ENCODE results near the gene CAPSL. TPM values are rescaled to one million over a fixed set of nuclear protein-coding genes. Genes with fewer than 3 reads are reported as not detected.
"Not testable (repeated sequence)": the region's sequence is repeated elsewhere in the genome, so short reads cannot be mapped to it uniquely, and the experiment has no call there.

CAPSL gene
- total RNA-seq, 2 donors from 2014 or later = not detected

DNA sequence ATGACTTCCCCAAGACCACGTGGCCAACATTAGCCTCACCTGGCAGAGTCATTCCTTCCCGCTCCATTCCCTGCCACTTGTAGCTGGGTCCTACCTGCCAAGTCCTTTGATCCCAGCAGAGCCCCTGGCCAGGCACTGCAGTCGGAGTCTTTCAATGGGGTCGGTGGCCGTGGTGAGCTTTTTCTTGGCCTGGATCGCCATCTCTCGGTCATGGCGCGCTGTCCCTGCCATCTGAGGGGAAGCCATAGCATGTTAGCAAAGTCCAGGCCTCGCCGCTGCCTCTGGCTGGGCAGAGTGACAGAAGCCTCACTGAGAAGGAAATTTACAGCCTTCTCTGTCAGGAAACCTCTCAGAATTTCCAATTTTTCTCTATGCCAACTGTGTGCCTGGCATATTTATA is 17.5 kb downstream of the CAPSL start:
- ATAC-seq (no peak), DNase-seq (no peak)
- intact Hi-C loops (cut with DNase I) = loop anchor here (5.0 to 10.0 kb wide), 6 partner anchors 266 to 1446 kb away; partner anchors contain the start of gene SPEF2 (in 2 of the 2)

DNA sequence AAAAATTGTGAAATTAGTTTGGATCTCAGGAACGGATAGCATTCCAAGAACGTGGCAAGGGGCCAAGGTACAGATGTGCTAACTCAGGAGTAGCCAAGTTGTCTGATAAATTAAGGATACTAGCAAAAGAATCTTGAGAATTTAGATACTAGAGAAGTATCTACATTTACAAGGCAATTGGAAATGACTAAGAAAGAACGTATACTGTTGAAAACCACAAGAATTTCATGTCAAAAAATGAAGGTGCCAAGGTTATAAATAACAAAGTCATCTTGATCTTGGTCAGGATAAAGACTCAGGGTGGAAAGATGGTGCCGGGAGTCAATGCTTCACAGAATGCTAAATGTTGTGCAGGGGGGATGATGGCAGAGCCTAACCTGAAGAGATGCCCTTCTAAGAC is 19.2 kb downstream of the CAPSL start:
- ATAC-seq (no peak), DNase-seq (no peak)
- intact Hi-C loops (cut with DNase I) = no loop called here

DNA sequence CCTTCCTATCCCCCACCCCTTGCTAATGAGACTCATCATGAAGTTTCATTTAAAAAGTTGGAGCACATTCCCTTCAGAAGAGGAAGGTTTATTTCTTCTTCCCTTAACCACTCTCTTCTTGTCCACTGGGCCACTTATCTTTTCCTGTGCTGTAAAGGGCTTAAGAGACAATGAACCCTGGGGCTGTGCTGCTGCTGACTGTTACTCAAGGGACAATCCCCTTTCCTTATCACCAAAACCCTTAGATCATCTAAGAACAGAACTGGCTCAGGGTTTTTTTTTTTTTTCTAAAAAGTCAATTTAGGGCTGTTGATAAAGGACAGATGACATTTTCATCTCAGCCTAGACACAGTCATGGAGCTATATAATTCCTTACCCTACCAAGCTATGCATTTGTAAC is 29.6 kb downstream of the CAPSL start:
- DNase-seq (no peak), ATAC-seq (no peak)
- intact Hi-C loops (cut with DNase I) = no loop called here

DNA sequence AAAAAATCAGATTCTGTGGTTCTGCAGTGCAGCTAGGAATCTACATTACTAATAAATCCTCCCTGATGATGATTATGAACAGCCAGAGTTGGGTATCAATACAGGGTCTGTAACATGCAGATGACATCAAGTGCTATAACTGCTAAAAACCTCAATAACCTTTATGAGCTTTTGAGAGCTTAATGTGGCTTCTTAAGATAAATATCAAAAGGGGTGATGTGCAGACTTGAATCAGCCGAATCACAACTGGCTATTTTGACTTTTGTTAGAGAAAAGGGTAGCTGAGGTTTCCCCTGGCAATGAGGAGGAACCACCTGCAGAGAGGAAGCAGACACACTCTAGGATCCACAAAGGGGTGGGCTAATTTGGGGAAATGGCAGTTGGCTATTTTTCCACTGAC is 30.2 kb downstream of the CAPSL start:
- intact Hi-C loops (cut with DNase I) = no loop called here
- no peak for ATAC-seq
- DNase-seq = no peak

DNA sequence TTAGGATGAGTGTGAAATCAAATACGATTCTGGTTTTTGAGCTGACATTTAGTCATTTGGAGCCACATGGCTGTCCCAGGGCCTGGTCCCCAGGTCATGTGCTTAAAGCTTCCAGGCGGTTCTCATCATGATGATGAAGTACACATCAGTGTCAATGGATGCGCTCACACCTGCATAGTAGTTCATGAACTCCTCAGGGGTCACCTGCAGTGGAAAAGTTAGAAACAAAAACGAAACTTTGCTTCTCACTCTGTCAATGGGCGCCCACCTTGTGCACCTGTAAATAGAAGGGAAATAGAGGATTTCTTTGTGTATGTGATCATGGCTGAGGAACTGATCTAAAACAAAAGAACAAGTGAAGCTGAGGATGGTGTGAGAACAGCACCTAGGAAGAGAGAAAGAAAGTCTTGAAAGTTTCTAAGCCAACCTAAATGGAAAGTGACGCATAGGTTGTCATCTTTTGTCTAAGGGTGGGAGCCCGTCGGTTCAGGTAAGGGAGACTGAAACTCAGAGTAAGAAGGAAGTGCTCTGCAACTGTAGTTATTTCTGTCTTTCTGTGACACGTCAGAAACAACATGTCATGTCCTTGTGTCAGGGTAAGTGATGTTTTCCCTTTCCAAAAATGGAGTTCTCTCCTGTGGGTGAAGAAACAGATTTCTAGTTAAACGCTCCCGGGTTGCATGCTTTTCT is 33.8 kb downstream of the CAPSL start:
- ATAC-seq (no peak), DNase-seq (no peak)
- intact Hi-C loops (cut with DNase I) = no loop called here

DNA sequence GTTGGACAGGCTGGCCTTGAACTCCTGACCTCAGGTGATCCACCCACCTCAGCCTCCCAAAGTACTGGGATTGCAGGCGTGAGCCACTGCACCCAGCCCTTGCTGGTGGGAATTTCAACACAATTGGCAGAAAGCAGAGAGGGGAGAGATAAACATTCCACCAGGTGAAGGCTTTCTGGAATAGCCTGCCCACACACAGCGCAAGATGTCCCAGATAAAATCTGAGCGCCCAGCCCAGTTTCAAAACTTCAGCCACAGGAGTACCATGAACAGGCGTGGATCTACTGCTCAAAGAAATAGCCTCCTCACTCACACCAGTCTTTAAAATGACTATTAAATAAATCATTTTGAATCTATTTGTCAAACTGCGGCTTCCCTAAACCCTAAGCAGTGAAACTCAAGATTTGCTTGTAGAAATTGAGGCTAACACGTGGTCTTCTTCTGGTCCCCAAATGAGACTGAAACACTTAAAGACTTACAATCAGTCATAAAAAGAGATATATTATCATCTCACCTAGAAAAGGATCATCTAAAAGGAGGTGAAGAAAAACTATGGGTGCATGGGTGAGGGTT is 34.7 kb downstream of the CAPSL start:
- ATAC-seq = no peak
- DNase-seq = no peak
- intact Hi-C loops (cut with DNase I) = no loop called here

DNA sequence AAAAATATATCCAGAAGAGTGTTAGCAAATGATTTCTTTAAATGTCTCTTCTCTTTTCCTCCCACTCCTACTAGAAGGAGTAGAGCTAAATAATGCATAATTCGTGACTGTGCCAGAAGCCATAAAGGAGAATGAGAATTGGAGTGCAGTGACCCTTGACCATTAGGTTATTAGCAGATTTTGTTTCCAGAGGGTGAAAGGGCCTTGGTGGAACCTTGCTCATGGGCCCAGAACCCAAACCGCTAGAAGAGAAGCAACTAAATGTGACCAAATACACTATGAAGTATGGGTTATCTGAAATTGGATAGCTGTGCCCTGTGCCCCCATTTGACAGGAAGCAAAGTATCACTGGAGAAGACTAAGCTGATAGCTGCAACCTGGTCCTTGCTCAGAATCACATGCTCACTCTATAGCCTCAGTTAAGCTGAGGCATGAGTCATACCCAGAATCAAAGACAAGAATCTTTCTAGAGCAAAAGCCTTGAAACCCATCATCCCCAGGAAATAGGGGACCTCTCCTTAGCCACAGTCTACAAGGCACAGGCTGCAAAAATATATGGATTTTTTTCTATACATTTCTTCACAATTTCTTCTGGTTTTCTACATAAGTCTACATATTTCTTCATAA is 36.3 kb downstream of the CAPSL start:
- no peak for ATAC-seq
- DNase-seq = no peak
- intact Hi-C loops (cut with DNase I) = no loop called here

DNA sequence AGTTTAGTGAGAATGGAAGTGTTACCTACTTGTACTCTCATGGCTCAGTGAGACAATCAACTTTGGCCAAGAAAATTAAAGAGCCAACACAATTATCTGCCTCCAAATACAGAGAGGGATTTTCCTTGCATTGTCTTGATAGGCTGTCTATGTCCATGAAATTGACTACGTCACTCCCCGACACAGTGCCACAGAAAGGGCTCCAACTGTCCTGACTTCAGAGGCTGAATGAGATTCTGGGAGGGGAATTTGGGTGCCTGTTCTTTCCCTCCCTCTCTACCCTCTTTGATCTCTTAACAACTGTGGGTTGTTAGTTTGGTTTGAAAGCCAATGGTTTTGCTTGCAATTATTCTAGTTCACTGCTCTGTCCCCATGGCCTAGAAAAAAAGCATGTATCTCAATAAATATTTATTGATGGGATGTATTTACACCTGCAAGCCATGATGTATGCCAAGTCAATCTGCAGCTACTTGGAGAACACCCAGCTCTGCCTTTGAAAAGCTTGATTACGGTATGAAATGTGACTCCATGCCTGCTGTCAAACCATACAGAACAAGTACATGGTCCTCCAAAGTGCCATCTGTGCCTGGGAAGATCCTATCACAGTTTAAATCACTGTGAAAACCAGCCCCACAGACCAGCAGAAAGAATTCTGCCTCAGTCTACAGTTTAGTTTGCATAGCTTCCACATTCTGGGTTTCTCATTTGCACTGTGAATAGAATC is 37.3 kb downstream of the CAPSL start:
- DNase-seq (no peak), ATAC-seq (no peak)
- intact Hi-C loops (cut with DNase I) = no loop called here

DNA sequence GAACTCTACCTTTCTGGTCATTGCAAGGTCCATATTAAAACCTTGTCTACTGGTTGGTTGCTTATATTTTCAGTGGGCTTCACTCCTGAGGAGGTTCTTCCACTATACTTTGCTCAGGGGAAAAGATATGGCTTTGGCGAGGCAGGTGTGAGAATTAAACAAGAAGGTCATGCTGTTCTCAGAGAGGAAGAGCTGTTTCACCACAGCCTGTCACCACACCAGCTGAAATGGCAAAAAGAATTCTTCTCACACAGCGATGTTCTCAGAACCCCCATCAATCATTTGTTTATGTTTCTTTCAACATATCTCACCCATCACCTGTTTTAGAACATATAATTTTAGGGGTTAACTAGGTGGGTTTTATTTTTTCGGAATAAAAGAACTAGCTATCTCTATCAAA is 38.6 kb downstream of the CAPSL start:
- intact Hi-C loops (cut with DNase I) = no loop called here
- no peak for ATAC-seq
- no peak for DNase-seq

DNA sequence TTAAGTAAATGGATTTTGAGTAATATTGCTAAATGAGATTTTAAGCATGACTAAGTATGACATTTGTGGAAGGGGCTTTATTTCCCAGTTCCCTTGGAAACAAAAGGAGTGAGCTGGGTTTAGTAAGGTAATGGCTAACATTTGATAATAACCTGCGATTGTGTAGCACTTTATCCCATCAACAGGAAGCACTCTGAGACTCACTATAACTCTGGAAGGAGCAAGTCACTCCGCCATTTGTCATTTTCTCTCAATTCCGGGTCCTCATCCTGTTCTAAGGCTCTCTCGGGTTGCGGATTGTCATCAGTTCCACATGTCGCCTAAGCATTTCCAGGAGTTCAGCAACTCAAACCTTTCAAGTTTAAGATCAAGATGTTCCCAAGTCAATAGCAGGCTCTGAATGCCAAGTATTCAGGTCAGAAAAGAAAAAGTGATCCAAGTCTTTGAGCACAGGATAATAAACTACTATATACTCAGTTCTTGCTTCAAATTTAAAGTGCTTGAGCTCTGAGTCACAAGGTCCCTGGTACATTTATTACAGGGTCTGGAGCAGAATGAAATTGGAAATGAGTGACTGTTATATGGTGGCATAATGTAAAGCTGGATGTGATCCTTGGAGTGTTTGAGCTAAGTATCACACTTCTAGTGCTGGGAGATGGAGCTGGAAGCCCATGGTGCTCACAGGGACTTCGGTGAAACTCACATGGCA is 39.3 kb downstream of the CAPSL start:
- DNase-seq = no peak
- ATAC-seq = no peak
- intact Hi-C loops (cut with DNase I) = no loop called here

DNA sequence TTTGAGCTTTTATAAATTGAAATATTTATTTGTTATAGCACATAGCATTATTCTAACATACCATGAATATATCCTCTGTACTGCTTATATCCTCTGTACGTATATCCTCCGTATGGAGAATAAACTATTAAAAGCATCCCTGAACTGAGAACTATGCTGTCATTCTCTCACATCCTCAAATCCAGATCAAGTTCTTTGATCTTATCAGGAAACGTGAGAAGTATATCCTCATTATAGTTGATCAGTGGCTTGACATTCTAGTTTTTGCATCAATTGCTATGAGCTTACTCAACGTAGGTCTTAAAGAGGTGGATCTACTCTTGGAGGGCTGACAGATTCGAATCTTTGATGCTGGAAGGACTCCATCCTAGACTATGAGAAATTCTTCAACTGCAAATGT is 44.3 kb downstream of the CAPSL start:
- intact Hi-C loops (cut with DNase I) = no loop called here
- ATAC-seq (no peak), DNase-seq (no peak)

DNA sequence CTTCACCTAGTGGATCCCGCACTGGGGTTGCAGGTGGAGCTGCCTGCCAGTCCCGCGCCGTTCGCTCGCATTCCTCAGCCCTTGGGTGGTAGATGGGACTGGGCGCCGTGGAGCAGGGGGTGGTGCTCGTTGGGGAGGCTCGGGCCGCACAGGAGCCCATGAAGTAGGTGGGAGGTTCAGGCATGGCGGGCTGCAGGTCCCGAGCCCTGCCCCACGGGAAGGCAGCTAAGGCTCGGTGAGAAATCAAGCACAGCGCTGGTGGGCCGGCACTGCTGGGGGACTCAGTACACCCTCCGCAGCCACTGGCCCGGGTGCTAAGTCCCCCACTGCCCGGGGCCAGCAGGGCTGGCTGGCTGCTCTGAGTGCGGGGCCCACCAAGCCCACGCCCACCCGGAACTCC is 45.6 kb downstream of the CAPSL start:
- intact Hi-C loops (cut with DNase I); DNase-seq; ATAC-seq: not testable (repeated sequence)

DNA sequence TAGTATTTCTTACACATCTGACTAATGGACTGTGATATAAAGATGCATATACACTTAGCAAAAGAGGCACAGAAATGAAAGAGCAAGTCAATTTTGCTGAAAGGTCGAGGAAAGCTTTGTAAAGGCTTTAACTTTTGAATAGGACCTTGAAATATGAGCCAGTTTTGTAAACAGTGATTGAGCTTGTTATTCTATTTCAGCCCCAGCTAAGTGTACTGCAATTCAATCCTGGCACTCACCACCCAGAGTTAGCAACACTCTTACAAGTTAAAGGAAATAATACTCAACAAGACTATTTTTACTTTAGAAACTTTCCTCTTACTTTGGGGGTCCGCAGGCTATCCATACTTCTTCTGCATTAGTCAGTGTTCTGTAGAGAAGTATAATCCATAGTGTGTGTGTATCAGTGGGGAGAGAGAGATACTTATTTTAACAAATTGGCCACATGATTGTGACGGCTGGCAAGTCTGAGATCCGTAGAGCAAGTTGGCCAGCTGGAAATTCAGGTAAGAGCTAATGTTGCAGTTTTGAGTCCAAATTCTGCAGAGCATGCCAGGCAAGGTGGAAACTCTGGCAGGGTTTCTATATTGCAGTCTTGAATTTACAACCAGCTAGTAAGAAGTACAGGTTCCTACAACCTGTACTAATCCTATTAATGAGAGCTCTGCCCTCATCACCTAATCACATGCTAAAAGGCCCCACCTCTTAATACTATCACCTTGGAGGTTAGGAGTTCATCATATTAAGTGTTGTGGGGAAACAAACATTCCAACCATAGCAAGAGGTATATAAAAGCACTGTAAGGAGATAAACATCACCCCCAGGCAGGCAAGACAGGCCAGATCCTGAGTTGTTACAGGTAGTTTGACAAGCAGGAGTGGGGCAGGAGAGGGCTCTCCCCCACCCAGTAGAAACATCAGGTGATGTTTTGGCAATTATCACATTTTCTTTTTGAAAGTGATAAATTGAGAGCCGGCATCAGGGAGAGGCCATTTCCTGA is 48.1 kb downstream of the CAPSL start:
- intact Hi-C loops (cut with DNase I) = no loop called here
- ATAC-seq (no peak), DNase-seq (no peak)

DNA sequence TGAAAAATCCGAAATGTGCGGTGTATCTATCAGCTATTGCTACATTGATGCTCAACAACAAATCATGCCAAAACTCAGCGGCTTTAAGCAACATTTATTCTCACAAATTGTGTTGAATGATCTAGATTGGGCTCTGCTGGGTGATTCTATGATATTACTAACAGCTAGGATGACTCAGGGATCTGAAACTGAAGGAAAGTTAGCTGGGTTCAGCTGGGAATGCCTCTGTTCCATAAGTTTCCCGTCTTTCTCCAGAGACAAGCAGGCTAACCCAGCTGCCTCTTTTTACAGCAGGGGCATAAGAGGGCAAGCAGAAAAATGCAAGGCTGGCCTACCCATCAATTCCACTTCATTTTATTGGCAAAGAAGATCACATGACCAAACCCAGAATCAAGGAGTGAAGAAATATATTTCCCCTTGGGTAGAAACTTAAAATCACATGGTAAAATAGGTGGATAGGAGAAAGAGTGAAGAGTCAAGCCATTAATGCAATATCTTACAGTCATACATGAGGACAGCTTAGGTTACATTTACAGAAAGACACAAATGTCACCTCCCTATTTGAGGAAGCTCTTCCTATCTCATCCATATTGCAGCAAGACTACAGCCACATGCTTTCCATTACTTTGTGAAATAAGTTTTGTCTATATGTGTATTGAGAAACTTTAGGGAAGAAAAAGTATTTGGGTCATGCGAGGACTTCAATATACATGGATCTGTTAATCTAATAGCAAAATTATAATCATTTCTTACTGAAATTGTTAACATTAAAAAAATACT is 50.9 kb downstream of the CAPSL start:
- ATAC-seq (no peak), DNase-seq (no peak)
- intact Hi-C loops (cut with DNase I) = no loop called here

DNA sequence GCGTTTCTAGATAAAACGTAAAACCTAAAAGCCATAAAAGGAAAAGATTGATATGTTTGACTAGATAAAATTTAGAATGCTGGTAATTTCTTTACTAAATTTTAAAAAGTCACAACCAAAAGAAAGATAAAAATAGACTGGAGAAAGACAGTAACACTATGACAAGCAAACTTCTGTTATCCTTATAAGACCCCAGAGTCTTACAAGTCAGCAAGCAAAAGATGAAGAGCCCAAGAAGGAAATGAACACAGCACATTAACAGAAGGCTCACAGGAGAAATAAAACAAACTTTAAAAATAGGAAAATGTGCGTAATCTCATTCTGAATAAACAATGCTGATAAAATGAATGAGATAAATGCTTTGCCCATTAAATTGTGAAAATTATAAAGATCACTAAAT is 52.0 kb downstream of the CAPSL start:
- ATAC-seq = no peak
- DNase-seq = no peak
- intact Hi-C loops (cut with DNase I) = no loop called here

DNA sequence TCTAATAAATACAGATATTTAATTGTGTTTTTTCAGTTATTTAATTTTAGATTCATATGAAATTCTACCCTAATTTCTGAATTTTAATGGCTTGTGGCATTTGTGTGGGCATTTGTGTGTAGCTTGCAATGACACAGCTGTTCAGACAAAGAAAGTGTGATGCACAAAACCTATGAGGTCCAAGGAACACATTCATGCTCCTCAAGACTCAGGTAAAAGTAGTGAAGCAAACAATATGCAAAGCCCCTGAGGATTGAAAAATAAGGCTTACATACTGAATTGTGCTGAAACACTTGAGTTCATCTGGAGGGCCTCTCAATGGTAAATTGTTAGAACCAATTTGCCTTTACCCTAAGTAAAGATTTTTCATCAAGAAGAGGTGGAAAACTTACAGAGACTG is 53.6 kb downstream of the CAPSL start:
- intact Hi-C loops (cut with DNase I) = no loop called here
- ATAC-seq (no peak), DNase-seq (no peak)

DNA sequence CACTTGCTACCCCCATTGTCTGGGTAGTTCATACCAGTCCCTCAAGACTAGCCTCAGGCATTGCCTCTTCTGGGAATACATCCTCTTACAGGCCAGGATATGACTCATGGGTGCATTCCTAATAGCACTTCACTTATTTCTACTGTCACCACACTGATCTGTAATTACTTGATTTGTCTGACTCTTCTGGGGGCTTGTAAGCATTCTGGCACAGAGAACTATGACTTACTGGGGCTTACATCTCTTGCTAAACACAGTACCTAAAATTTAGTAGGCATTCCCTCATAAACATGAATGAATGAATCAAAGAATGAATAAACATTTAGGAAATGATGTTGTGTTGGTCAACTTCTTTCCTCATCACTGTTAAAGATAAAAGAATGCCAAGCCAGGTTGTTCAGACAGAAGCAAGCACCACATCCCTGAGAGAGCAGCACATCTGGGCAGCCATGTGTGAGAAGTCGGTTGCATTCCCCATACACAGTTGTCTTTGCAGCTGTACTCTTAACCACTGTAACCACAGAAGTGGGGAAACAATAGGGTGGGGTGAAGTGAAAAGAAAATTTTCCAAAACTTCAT is 54.1 kb downstream of the CAPSL start:
- ATAC-seq = peak in 1 of 2 donors; percentile 38
- no peak for DNase-seq
- intact Hi-C loops (cut with DNase I) = no loop called here

Measured in left cardiac atrium (tissue), 4 donors.